ENCODE results near the gene MAU2. TPM values are rescaled to one million over a fixed set of nuclear protein-coding genes. Genes with fewer than 3 reads are reported as not detected.

The MAU2 gene
- total and polyA plus RNA-seq, 8 donors: 10.6 to 116 (median 35.5) TPM

GRCh38 chr19:19366434-19367396 is 46.1 kb downstream of the MAU2 start:
- Histone ChIP-seq H3K27ac (peak overlapping the region in 4 of 5 donors; percentile 25 to 49 (median 42)), H3K4me3 (no peak overlapping the region), H3K27me3 (no peaks in the 10 kb centered on the region), H3K9me3 (no peaks in the 10 kb centered on the region), H3K4me1 (peaks cover 12 to 33% (median 16%) of the 10 kb centered on the region in 4 donors), H3K36me3 (no peaks in the 10 kb centered on the region)
- peak; percentile 86 to 91 for DNase-seq
- intact Hi-C loops (cut with DNase I; ENCODE audit: low total_unique reads): loop anchor here (5.0 kb wide), 1 partner anchor 121 kb away; no protein-coding TSS in a partner anchor
- 36 to 45% (median 40%) methylated on average over 17 to 18 of the region's 18 CpGs for WGBS, 5 donors
- TF ChIP-seq POLR2AphosphoS5 (IDR thresholded peaks at IDR 0.05): peak in 2 of 3 donors; percentile 17 to 66
- TF ChIP-seq CTCF (IDR thresholded peaks at IDR 0.05): peak in 5 of 7 experiments; percentile 94 to 97 (median 95)
- TF ChIP-seq EP300 (IDR thresholded peaks at IDR 0.05): no peak

DNA sequence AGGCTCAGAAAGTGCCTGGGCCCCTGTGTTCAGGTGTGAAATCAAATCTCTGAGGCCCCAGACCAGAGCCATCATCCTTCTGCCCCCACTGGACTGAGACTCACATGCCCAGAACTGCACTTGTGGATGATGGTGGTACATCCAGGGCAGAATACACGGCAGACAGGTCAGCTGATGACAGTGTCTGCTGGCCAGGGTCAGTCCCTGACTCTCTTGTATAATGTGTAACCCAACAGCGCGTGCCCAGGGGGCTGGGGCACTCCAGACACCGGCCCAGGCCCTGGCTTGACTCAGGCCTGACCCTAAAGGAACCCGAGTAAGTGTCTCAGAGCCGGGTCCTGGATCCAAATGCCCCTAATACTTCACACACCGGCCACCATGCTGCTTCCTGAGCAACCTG is 47.5 kb downstream of the MAU2 start:
- Histone ChIP-seq H3K27ac (no peak overlapping the region), H3K9me3 (no peaks in the 10 kb centered on the region), H3K27me3 (no peaks in the 10 kb centered on the region), H3K4me1 (peaks cover 16 to 34% (median 24%) of the 10 kb centered on the region in 4 donors), H3K36me3 (no peaks in the 10 kb centered on the region), H3K4me3 (no peak overlapping the region)
- TF ChIP-seq POLR2AphosphoS5 (IDR thresholded peaks at IDR 0.05) (no peak), EP300 (IDR thresholded peaks at IDR 0.05) (no peak), CTCF (IDR thresholded peaks at IDR 0.05) (no peak), POLR2A (IDR thresholded peaks at IDR 0.05) (no peak)
- intact Hi-C loops (cut with DNase I; ENCODE audit: low total_unique reads): loop anchor here (5.0 kb wide), 1 partner anchor 119 kb away; no protein-coding TSS in a partner anchor
- WGBS, 5 donors: 85 to 90% (median 89%) methylated on average over 1 to 7 of the region's 7 CpGs
- DNase-seq: no peak

DNA sequence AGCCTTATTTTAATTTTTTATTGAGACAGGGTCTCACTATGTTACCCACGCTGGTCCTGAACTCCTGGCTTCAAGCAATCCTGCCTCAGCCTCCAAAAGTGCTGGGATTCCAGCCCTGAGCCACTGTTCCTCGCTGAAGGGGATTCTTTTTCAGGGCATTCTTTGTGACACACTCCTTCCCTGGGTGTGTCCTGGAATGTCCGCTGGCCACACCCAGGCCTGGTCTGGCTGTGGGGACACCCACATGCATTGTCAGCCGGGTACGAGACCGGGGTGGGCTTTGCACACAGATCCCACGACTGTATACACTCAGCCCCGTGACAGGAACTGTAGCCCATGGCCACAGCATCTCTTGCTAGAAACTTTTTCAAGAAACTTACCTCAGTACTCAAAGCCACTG is 50.4 kb downstream of the MAU2 start:
- WGBS, 5 donors: 36 to 61% (median 53%) methylated on average over 7 to 8 of the region's 8 CpGs
- peak in 1 of 2 donors; percentile 39 for DNase-seq
- intact Hi-C loops (cut with DNase I; ENCODE audit: low total_unique reads): no loop called here

More for the DNA sequence above, 50.4 kb downstream of the MAU2 start:
- Histone ChIP-seq H3K36me3 (no peaks in the 10 kb centered on the region), H3K27me3 (no peaks in the 10 kb centered on the region), H3K9me3 (no peaks in the 10 kb centered on the region), H3K4me3 (no peak overlapping the region), H3K4me1 (peaks cover 9 to 35% (median 25%) of the 10 kb centered on the region in 4 donors), H3K27ac (peak overlapping the region in 1 of 5 donors; percentile 2)
- TF ChIP-seq EP300 (IDR thresholded peaks at IDR 0.05) (no peak), CTCF (IDR thresholded peaks at IDR 0.05) (no peak), POLR2A (IDR thresholded peaks at IDR 0.05) (no peak), POLR2AphosphoS5 (IDR thresholded peaks at IDR 0.05) (no peak)
